Endothelial cell of umbilical vein (primary cell): ENCODE results near the gene LRRK1. TPM values are rescaled to one million over a fixed set of nuclear protein-coding genes. Genes with fewer than 3 reads are reported as not detected.

ENCODE experiments used
- BruUV-seq: library from RNA; stranded (reverse); fragments of 400-500 nt; replicated peaks from 2 replicates; lab custom pipeline; 2021; lab: Mats Ljungman, UMichigan
- CTCF ChIA-PET: fragments of 300-600, 350-600 bp; sonication (Branson Sonifier 250); formaldehyde crosslinking; loops from one replicate; lab custom pipeline; 2021; ENCODE audit warnings: antibody characterized with exemption, inconsistent platforms; lab: Charles Lee
- POLR2A ChIA-PET: fragments of 300-600, 350-600 bp; sonication (Branson Sonifier 250); formaldehyde crosslinking; loops from one replicate; lab custom pipeline; 2021; ENCODE audit warnings: antibody characterized with exemption, inconsistent platforms; lab: Charles Lee
- DNase-seq: peaks from one replicate; pipeline ENCODE4 v3.0.0-alpha.2; 2011; ENCODE audit warnings: low read depth, low spot score
- FAIRE-seq: peaks from 2 replicates; lab custom pipeline; 2011; peaks lifted over from hg19 to GRCh38; lab: Jason Lieb, UNC
- H2AFZ ChIP-seq: 2 replicates; pipeline ENCODE4 v1.6.0; 2012; ENCODE audit warnings: low read depth, low read length, control low read depth, inconsistent platforms
- H3K27ac ChIP-seq: 2 replicates; pipeline ENCODE4 v1.5.1; 2011; ENCODE audit warnings: low read depth, mild to moderate bottlenecking, control low read depth, low read length, moderate library complexity; ENCODE audit not compliant: insufficient read depth
- H3K27me3 ChIP-seq, 2 experiments: 2 replicates each; pipeline versions ENCODE4 v1.6.0 to v1.6.1; 2011; ENCODE audit warnings: low read length in 2 of 2, mixed read lengths in 1 of 2; ENCODE audit not compliant: control insufficient read depth in 2 of 2, insufficient read depth in 2 of 2
- H3K36me3 ChIP-seq, 2 experiments: 2 replicates in 1 of 2; 3 replicates in 1 of 2; pipeline ENCODE4 v1.5.1; 2011; ENCODE audit warnings: low read length in 2 of 2, mild to moderate bottlenecking in 1 of 2, moderate library complexity in 1 of 2; ENCODE audit not compliant: control insufficient read depth in 2 of 2, insufficient read depth in 2 of 2; ENCODE audit errors: extremely low read depth in 1 of 2
- H3K4me1 ChIP-seq: 3 replicates; pipeline ENCODE4 v1.5.1; 2011; ENCODE audit warnings: mild to moderate bottlenecking, low read length; ENCODE audit not compliant: control insufficient read depth, insufficient read depth; ENCODE audit errors: extremely low read depth
- H3K4me2 ChIP-seq: 2 replicates; pipeline ENCODE4 v1.6.1; 2011; ENCODE audit warnings: low read length, control low read depth, mixed read lengths; ENCODE audit not compliant: insufficient read depth
- H3K4me3 ChIP-seq, 3 experiments: fragments of 200-600 bp in 1 of 3; sonication (generic), shearing (Covaris generic) in 1 of 3; replicated peaks in 1 of 3; 2 replicates each; pipeline ENCODE4 v1.5.1; 2011 to 2016; ENCODE audit warnings: control low read depth in 3 of 3, low read length in 3 of 3, mild to moderate bottlenecking in 2 of 3, inconsistent platforms in 1 of 3, low read depth in 1 of 3, moderate library complexity in 1 of 3; ENCODE audit not compliant: insufficient read depth in 1 of 3
- H3K79me2 ChIP-seq: 2 replicates; pipeline ENCODE4 v1.6.0; 2012; ENCODE audit warnings: low read length, inconsistent platforms; ENCODE audit not compliant: control insufficient read depth, insufficient read depth
- H3K9ac ChIP-seq: replicated peaks from 2 replicates; pipeline ENCODE3; 2011; ENCODE audit warnings: low read length, control low read depth; ENCODE audit not compliant: insufficient read depth; ENCODE audit errors: extremely low read depth
- H3K9me1 ChIP-seq: replicated peaks from 3 replicates; pipeline ENCODE4 v1.6.0; 2011; ENCODE audit warnings: mild to moderate bottlenecking, low read length; ENCODE audit not compliant: control insufficient read depth, insufficient read depth; ENCODE audit errors: extremely low read depth
- H3K9me3 ChIP-seq: replicated peaks from 2 replicates; pipeline ENCODE4 v1.5.1; 2012; ENCODE audit warnings: low read length, inconsistent platforms; ENCODE audit not compliant: control insufficient read depth, insufficient read depth
- H4K20me1 ChIP-seq: replicated peaks from 2 replicates; pipeline ENCODE3; 2011; ENCODE audit warnings: mild to moderate bottlenecking, low read length; ENCODE audit not compliant: control insufficient read depth, insufficient read depth; ENCODE audit errors: extremely low read depth
- EZH2 ChIP-seq: IDR thresholded peaks from 2 replicates; pipeline ENCODE4 v1.6.1; 2012; ENCODE audit warnings: borderline replicate concordance, low read depth, mild to moderate bottlenecking, moderate library complexity, low read length, inconsistent platforms; ENCODE audit not compliant: severe bottlenecking
- FOS ChIP-seq: IDR thresholded peaks from 2 replicates; pipeline ENCODE4 v1.6.1; 2011; ENCODE audit warnings: mild to moderate bottlenecking, low read length, moderate library complexity, borderline replicate concordance; ENCODE audit not compliant: insufficient read depth
- GATA2 ChIP-seq: IDR thresholded peaks from 2 replicates; pipeline ENCODE4 v1.7.0; 2011; ENCODE audit warnings: low read depth, mild to moderate bottlenecking, moderate library complexity, mixed read lengths, low read length; ENCODE audit not compliant: insufficient read length, insufficient read depth
- JUN ChIP-seq: IDR thresholded peaks from 2 replicates; pipeline ENCODE4 v1.6.1; 2011; ENCODE audit warnings: borderline replicate concordance, low read depth; ENCODE audit not compliant: insufficient read length, insufficient read depth
- MYC ChIP-seq: IDR thresholded peaks from one replicate; pipeline ENCODE4 v1.6.1; 2011; ENCODE audit warnings: mild to moderate bottlenecking, low read depth, low read length
- POLR2A ChIP-seq: IDR thresholded peaks from 2 replicates; pipeline ENCODE4 v1.6.1; 2012; ENCODE audit warnings: low read depth, mild to moderate bottlenecking, control low read depth, low read length
- POLR2AphosphoS5 ChIP-seq: IDR thresholded peaks from 2 replicates; pipeline ENCODE4 v1.6.1; 2012; ENCODE audit warnings: low read depth, mild to moderate bottlenecking, control low read depth, low read length, moderate library complexity; ENCODE audit not compliant: insufficient read depth
- dilution Hi-C: fragments of 300-500 bp; cut with MboI; formaldehyde crosslinking; loops from one replicate; pipeline ENCODE4 v1.15.0; 2019; ENCODE audit warnings: low sequenced_read_pairs; ENCODE audit not compliant: extremely low pct_ligation_motif_present
- intact Hi-C: fragments of 100-400 bp; cut with micrococcal nuclease; formaldehyde crosslinking; loops from one replicate; pipeline ENCODE4 v1.10.0; 2022
- polyA plus RNA-seq, 4 experiments: library from polyadenylated mRNA; depleted of rRNA in 3 of 4; stranded (reverse) in 3 of 4; unstranded in 1 of 4; fragments of >200 nt; gene quantifications; 2 replicates each; pipeline versions ENCODE4 v1.2.1 to v1.2.3, GENCODE V29; 2011 to 2012; ENCODE audit warnings: missing spikeins in 1 of 4
- total RNA-seq: library from RNA; stranded (reverse); gene quantifications from 2 replicates; pipeline ENCODE4 v1.2.3, GENCODE V29; 2021
- TF ChIP-seq, protein P1 (sequence below), 2 donors: IDR thresholded peaks; 1 replicate in 1 of 2; 2 replicates in 1 of 2; pipeline ENCODE4 v1.5.1; 2011; ENCODE audit warnings: low read length in 2 of 2, mild to moderate bottlenecking in 2 of 2, moderate library complexity in 2 of 2, control low read depth in 1 of 2, inconsistent platforms in 1 of 2, low read depth in 1 of 2; ENCODE audit not compliant: insufficient read depth in 1 of 2; ENCODE audit errors: extremely low read depth in 1 of 2
- TF ChIP-seq, protein P2 (sequence below): IDR thresholded peaks from 2 replicates; pipeline ENCODE4 v1.6.1; 2011; ENCODE audit not compliant: insufficient read depth, insufficient read length

Gene LRRK1
- total and polyA plus RNA-seq, 2 donors (not counting 3 experiments of a cell fraction or from before 2014, with no cell fraction given) = 11.0 to 22.1 TPM

DNA sequence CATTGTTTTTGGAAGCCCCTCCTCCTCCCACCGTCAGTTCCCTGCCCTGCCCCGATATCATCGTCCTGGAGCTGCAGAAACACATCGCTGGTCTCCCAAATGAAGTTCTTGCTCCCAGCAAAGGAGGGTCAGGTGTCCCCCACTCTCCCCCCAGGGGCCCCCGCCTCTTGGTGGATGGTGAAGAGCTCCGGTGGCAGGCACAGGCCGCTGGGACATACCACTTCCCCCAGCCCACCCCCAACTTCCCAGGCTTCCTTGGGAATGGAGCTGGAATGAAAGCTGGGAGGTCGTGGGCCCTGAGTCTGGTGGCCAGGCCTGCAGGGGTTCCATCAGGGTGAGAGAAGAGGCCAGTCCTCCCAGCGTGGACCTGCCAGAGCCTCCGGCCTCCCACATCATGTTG is 195.0 kb downstream of the LRRK1 start:
- Histone ChIP-seq H3K27ac (no peak overlapping the region), H3K9ac (no peak overlapping the region), H2AFZ (no peak overlapping the region), H3K9me1 (no peaks in the 10 kb centered on the region), H3K4me2 (no peak overlapping the region), H4K20me1 (no peaks in the 10 kb centered on the region), H3K9me3 (no peaks in the 10 kb centered on the region), H3K4me1 (no peaks in the 10 kb centered on the region), H3K4me3 (no peak overlapping the region), H3K27me3 (no peaks in the 10 kb centered on the region), H3K36me3 (no peaks in the 10 kb centered on the region), H3K79me2 (no peaks in the 10 kb centered on the region)
- TF ChIP-seq, protein P1, sequence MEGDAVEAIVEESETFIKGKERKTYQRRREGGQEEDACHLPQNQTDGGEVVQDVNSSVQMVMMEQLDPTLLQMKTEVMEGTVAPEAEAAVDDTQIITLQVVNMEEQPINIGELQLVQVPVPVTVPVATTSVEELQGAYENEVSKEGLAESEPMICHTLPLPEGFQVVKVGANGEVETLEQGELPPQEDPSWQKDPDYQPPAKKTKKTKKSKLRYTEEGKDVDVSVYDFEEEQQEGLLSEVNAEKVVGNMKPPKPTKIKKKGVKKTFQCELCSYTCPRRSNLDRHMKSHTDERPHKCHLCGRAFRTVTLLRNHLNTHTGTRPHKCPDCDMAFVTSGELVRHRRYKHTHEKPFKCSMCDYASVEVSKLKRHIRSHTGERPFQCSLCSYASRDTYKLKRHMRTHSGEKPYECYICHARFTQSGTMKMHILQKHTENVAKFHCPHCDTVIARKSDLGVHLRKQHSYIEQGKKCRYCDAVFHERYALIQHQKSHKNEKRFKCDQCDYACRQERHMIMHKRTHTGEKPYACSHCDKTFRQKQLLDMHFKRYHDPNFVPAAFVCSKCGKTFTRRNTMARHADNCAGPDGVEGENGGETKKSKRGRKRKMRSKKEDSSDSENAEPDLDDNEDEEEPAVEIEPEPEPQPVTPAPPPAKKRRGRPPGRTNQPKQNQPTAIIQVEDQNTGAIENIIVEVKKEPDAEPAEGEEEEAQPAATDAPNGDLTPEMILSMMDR (IDR thresholded peaks at IDR 0.05; ENCODE audit: extremely low read depth in 1 of 2, insufficient read depth in 1 of 2, low read depth in 1 of 2, low read length in 2 of 2) = no peak
- TF ChIP-seq GATA2 (no peak), JUN (no peak), POLR2AphosphoS5 (no peak), EZH2 (no peak), MYC (no peak), POLR2A (no peak), FOS (no peak)
- TF ChIP-seq, protein P2, sequence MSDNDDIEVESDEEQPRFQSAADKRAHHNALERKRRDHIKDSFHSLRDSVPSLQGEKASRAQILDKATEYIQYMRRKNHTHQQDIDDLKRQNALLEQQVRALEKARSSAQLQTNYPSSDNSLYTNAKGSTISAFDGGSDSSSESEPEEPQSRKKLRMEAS = no peak
- dilution Hi-C loops = no loop called here
- no TSS peak for BruUV-seq
- no peak for DNase-seq
- intact Hi-C loops = no loop called here
- ChIA-PET CTCF (interaction anchor here (1.2 kb wide), 1 partner anchor 129 kb away, joined by 3 read pairs; no protein-coding TSS in a partner anchor), POLR2A (no interaction called here)
- FAIRE-seq = no peak
